CD4-positive, alpha-beta T cell treated with Interferon alpha-2 for 1 hour (primary cell): Measurements from ENCODE around the gene NELL2.
"Not testable (repeated sequence)": the region's sequence is repeated elsewhere in the genome, so short reads cannot be mapped to it uniquely, and the experiment has no call there.

Experiments
- DNase-seq, 2 donors: peaks; one replicate each; pipeline ENCODE4 v3.0.0-alpha.2; 2020 to 2022

Gene NELL2

DNA sequence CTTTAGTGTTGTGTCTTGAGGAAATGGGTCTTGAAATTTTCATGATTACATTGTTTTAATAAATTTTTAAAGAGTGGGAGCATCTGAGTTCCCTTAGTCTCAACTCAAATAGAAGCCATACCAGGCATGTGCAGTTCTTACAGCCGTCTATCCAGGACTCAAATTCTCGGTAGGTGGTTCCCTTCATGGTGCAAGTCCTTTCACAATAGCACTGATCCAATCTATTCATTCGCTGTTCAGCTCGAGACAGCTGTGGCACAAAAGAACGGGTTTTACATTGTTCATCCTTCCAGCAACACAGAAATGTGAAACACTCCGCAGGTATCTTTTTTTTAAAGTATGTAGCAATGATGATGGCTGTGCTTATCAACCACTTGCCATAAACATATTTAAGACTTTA is 100.2 kb downstream of the NELL2 start:
- DNase-seq: no peak

DNA sequence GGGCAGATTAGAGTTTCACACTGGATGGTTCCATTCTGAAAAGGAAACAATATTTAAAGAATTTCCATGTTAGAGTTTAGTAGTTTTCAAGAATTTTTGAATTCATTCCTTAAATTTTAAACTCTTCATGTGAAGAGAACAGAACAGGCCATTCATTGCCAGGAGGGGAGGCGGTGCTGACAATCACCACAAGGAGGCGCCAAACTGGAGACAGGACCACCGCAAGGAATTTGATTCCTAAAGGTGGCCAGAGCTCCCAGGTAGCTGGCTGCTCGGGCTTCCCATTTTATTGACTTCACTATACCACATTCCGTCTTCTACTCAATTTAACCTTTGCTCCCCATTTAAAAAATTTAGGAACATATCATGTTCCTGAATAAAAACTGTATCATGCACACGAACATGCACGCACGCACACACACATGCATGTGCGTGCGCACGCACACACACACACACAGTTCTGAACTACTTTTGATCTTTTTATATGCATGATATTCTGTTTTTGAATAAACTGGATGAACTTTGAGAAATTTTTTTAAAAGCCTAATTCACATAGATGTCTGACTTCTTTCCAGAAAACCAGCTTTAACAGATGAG is 101.2 kb downstream of the NELL2 start:
- peak; percentile 6 to 67 for DNase-seq

DNA sequence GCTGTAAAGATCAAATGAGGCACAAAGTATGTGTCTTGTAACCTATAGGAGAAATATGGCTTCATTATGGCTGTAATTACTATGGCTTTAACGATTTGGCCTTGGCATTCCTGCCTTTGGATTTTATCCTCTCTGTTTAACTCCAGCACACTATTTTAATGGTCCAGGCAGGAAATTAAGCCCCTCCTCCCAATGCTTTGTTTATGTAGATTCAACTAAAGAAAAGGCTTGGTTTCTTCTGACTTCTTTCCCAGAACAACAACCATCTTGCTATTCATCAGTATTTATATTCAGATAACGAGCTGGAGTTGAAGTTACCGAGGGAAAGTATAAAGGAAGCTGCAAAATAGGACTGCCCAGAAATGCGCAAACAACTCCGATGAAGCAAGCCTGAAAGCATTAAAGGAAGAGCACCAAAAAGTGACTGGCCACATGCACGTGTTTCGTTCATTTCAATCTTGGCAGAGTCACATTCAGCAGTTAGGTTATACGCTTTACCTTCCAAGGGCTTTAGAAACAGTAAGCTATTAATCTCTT is 104.6 kb downstream of the NELL2 start:
- no peak for DNase-seq

DNA sequence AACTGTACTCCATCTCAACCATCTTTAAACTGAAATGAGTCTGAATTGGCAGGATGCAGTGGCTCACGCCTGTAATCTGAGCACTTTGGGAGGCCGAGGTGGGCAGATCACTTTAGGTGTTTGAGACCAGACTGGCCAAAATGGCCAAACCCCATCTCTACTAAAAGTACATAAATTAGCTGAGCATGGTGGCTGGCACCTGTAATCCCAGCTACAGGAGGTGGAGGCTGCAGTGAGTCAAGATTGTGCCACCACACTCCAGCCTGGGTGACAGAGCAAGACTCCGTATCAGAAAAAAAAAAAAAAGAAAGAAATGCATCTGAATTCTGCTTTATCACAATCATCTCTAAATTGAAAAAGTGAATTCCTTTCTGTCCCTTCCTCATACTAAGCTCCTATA is 110.3 kb downstream of the NELL2 start:
- DNase-seq: no peak

DNA sequence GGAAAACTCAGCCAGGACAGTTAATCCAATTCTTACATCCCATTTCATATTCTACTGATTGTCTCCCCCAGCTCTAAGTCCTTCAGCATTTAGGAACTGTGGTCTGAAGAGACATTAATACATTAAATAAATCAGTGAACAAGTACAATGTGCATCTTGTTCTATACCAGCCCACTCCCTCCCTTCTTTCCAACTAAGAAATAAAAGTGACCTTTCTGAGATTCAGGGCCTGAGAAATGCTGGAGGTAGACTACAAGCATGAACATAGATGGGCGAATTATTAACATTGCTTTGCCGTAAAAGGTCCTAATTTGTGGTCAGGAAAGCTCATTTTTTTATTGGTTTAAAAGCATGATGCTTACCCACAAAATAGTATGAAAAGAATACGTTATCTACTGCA is 113.1 kb downstream of the NELL2 start:
- no peak for DNase-seq

DNA sequence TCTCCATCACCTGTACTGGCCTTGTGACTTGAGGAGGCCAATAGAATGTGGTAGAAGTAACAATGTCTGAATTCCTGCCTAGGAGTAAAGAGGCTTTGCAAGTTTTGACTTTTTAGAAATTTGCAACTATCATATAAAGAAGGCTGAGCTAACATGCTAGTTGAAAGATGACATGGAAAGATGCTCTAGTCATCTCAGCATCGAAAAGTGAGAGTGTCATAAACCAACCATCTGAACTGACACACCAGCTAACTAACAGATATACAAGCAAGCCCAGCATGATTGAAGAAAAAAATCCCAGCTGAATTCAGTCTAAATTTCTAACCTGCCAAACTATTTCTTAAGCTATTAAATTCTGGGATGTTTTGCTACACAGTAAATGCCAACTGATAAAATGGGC is 116.8 kb downstream of the NELL2 start:
- no peak for DNase-seq

DNA sequence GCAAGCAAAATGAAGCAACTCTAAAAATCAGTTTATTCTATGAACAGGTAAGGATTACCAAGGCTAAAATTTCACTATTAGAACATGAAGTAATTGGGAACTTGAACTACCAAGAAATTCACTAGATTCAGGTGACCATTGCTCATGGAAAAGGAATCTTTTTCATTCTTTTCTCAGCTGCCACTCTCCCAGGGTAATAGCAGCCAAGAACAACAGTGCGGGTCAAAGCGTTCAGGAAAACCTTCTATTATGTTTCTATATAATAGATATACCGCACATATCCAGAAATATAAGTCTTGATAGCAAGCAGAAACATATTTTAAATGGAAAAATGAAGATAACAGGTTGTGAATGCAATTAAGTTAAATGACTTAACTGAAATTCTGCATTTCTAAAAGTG is 125.6 kb downstream of the NELL2 start:
- no peak for DNase-seq

DNA sequence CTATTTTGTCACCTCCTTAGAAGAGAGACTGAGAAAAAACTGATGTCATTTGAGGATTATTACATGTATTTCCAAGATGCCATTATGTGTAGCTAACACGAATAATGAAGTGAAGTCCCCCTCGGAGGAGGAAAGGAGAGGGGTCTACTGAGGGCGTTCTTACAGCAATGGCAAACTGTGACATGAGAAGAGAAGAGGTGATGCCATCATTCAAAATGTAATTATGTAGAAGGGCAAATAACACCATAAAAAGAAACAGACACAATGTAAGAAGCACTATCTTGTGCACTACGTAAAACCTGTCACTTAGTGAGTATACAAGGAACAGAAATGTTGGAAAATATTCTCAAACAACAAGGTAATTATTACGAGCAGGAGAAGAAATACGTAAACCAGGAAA is 126.5 kb downstream of the NELL2 start:
- DNase-seq: no peak

DNA sequence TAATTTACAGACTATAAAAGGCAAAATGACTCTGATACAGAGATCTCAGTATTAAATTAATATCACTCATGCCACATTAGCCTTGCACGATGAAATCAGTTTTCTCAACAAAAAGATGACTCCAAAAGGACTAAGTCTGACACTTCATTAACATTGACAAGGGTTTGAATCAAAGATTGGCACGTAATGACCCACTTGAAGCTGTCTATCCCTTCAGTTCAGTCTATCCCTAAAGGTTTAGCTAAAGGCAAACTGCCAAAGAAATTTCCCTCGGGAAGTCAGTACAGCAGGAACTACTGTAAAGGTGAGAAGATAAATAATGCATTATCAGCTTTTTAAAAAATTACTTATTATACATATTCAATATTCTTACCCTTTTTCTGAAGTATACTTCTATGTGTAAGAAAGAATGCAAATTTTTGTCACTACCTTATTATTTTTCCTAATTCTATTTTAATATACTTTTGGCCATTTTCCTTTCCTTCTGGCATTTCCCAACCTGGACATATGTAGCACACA is 127.1 kb downstream of the NELL2 start:
- DNase-seq: no peak

DNA sequence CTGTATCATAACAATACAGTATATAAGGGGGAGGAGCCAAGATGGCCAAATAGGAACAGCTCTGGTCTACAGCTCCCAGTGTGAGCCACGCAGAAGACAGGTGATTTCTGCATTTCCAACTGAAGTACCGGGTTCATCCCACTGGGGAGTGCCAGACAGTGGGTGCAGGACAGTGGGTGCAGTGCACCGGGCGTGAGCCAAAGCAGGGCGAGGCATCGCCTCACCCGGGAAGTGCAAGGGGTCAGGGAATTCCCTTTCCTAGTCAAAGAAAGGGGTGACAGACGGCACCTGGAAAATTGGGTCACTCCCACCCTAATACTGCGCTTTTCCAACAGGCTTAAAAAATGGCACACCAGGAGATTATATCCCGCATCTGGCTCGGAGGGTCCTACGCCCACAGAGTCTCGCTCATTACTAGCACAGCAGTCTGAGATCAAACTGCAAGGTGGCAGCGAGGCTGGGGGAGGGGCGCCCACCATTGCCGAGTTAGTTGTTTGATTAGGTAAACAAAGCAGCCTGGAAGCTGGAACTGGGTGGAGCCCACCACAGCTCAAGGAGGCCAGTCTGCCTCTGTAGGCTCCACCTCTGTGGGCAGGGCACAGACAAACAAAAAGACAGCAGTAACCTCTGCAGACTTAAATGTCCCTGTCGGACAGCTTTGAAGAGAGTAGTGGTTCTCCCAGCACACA is 134.7 kb downstream of the NELL2 start:
- DNase-seq: not testable (repeated sequence)

DNA sequence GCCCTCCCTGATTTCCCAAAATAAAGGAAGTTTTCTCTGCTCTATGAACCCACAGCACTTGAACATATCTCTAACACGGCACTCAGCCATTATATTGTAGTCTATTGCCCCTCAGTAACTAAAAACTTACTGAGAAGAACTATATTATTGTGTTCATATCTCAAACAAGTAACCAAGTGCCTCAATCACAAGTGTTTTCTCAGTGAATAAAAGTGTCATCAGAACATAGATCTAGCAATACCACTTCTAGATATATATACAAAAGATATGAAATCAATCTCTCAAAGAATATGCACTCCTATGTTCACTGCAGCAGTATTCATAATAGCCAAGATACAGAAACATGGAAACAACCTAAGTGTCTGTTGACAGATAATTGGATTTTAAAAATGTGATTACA is 138.1 kb downstream of the NELL2 start:
- no peak for DNase-seq

DNA sequence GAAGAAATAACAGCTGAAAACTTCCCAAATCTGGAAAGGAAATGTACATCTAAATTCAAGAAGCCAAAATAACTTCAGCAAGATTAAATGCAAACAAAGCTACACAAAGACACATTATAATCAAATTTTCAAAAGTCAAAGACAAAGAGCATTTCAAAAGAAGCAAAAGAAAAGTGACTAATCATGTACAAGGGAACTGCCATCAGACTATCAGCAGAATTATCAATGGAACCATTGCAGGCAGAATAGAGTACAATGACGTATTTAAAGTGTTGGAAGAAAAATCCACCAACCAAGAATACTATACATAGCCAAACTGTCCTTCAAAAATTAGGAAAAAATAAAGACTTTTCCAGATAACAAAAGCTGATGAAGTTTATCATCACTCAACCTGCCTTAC is 147.5 kb downstream of the NELL2 start:
- no peak for DNase-seq

DNA sequence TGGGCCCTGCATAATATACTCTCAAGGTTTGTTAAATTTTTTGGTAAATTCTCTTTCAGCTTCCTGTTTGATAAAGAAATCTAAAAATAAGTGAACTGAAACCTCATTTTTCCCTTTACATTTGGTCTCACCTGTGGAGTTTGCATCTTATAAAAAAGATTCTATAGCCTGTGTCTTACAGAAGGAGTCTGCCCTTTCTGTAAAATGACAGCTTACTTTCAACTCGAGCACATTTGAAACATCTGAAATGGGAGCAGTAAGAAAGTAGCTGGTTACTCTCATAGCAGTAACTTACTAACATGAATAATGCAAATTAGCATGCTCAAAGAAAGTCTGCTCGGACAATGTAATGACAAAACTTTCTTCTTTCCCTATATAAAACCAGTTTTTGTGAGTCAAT is 155.8 kb downstream of the NELL2 start:
- no peak for DNase-seq

DNA sequence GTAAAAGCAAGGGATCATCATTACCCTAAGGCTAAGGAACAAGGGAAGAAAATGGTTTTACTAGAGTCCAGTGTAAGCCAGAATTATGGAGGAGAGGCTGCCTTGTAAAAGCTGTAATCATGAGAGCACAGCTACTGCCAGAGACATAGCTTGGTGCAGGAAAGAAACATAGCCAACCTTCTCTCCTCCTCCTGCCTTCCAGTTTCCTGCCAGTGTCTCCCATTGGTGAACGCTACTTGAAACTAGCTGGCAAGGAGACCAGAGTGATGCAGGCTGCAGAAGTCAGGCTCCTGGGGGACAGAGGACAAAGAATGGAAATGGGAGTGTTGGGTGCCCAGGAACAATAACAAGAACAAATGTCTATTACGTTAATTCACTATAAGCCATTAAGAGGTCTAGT is 158.5 kb downstream of the NELL2 start:
- DNase-seq: no peak

DNA sequence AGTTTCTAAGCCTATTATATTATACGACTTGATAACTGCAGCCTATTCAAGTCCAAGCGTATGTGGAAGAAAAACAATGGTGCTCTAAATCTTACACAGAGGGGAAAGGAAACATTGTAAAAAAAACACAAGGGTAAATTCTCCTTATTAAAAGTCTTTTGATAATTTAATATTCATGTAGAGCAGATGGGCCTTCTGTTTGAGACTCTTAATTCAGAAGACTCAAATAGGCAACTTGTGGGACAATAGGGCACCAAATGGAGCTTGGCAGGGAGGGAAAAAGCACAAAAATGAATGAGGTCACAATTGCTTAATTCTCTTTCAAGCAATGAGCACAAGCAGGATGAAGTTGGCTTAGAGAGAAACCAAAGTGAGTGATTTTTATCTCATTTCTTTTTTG is 159.4 kb downstream of the NELL2 start:
- no peak for DNase-seq

DNA sequence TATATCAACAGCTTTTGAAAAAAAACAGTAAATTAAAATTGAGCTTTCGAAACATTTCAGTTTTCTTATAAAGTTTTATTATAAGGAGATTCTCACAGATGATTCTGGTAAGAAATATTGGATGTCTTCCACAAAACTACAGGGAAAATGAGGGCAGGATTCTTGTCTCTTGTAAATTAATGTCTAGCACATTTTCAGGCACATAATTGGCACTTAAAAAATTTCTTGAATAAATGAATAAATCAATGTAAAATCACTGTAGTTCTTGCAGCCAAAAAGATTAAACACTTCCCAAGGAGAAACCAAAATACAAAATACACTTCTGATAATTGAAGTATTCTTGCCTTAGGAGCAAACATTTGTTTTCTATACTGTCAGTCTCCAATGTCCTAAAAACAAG is 164.4 kb downstream of the NELL2 start:
- DNase-seq: no peak

DNA sequence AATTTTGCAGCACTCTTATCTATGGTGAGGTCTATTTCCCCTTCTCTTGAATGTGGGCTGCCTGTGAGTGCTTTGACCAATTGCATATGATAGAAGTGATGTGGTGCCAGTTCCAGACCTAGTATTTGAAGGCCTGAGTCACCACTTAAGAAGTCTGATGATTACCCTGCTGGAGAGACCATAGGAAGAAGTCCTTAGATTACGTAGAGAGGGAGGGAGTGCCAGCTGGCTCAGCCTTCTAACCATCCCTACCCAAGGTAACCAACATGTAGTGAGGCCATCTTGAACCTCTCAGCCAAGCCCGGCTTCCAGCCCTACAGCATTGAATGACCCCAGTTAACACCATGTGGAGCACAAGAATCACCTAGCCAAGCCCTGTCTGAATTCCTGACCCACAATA is 166.9 kb downstream of the NELL2 start:
- DNase-seq: no peak

DNA sequence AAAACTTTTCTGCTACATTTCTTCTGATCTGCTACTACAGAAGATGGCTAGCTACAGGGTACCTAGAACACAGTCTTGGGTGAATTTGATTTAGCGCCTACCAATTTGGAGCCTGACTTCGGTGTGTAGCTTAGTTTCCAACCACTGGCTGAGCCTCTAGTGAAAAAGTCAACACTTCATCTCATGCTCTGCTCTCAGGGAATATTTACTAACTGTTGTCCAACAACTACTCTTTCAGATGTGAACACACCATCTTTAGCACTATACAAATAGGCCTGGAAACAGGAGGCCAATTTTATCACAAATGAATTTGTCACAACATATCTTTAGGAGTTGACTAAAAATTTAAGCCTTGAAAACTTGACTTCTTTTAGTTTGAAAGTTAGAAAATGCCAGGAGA is 167.9 kb downstream of the NELL2 start:
- DNase-seq: no peak

DNA sequence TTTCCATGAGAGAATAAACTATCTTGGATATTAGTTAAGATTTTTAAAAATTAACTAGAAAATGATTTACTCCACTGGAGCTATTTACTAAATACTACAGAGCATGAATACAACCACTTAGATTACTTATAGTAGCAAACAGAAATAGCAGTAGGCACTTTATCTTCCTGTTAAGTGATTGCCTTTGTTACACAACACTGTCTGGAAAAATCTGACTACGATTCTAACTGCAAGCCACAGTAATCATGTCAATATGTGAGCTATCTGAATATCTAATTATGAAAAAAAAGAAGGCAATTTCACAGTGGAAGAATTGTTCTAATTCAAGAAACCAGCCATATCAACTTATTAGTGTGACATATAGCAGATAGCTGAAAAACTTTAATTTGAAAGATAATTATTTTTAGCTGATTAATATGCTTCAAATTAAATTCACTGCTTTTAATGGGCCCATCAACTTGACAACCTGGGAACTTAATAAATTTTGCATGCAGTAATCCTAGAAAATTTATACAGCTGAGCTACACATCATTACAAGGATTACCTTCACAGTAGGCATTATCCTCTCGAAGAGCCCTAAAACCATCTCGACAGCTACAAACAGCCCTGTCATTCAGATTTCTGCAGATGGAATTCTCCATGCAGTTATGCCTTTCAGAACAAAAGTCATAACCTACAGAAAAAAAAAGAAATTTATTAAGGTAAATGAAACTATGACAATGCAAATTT is 172.8 kb downstream of the NELL2 start:
- no peak for DNase-seq

DNA sequence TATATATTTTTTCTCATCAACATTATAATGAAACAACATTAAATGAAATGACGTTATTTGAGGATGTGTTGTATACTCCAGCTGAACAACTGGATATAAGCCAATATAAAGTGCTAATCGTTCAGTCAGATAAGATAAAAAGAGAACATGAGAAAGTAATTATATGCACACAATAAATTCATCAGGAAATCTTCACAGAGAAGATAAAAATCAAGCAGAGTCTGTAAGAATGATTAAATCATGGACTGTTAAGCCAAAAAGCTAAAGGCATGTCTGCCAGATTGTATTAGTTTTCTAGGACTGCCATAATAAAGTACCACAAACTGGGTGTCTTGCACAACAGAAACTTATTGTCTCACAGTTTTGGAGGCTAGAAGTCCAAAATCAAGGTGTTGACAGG is 178.6 kb downstream of the NELL2 start:
- DNase-seq: no peak

DNA sequence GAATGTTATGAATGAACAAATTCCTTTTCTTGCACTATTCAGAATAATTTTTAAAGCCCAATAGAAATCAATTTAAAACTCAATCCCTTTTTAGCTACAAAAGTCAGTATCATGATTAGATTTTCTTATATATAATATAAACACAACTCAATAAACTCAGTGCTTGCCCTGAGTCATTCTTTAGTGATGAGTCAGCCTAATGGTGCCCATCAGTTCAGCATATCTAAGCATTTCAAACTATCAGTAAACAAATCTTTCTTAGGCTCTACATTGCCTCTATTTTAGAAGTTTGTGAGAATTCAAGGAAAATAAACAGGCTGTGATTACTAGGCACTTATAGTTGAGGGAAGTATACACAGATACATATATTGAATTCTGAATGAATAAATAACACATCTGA is 179.6 kb downstream of the NELL2 start:
- DNase-seq: no peak

DNA sequence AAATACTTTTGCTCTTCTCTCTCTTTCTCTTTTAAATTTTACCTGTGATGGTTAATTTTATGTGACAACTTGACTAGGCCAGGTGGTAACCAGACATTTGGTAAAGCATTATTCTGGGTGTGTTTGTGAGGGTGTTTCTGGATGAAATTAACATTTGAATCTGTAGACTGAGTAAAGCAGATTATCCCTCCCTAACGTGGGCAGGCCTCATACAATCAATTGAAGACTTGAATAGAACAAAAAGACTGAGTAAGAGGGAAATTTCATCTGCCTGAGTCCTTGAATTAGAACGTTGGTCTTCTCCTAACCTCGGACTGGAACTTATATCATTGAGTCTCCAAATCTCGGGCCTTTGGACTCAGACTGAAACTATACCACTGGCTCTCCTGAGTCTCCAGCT is 182.1 kb downstream of the NELL2 start:
- no peak for DNase-seq

DNA sequence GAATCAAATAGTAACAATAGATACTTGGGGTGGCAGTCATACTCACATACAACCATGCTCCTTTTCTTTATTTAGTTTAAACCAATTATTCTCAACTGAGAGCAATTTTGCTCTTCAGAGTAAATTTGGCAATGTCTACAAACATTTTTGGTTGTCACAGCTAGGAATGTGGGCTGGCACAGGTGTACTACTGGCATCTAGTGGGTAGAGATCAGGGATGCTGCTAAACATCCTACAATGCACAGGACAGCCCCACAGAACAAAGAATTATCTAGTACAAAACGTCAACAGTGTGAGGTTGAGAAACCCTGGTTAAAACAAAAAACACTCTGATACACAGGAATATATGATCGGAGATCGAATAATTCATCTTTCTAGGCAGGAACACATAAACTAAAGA is 186.5 kb downstream of the NELL2 start:
- no peak for DNase-seq

DNA sequence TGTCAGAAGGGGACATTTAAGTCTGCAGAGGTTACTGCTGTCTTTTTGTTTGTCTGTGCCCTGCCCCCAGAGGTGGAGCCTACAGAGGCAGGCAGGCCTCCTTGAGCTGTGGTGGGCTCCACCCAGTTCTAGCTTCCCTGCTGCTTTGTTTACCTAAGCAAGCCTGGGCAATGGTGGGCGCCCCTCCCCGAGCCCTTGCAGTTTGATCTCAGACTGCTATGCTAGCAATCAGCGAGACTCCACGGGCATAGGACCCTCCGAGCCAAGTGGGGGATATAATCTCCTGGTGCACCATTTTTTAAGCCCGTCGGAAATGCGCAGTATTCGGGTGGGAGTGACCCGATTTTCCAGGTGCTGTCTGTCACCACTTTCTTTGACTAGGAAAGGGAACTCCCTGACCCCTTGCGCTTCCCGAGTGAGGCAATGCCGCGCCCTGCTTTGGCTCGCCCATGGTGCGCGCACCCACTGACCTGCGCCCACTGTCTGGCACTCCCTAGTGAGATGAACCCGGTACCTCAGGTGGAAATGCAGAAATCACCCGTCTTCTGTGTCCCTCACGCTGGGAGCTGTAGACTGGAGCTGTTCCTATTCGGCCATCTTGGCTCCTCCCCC is 189.2 kb downstream of the NELL2 start:
- DNase-seq: not testable (repeated sequence)
